HepG2 (cell line): ENCODE results near the gene PTPN3. TPM values are rescaled to one million over a fixed set of nuclear protein-coding genes. Genes with fewer than 3 reads are reported as not detected.
A peak's percentile ranks its signal among the peaks of the same experiment; 100 is the strongest.

Experiments used
- ASH2L ChIP-seq: fragments of 300-600, 200-600 bp; sonication (generic); IDR thresholded peaks from 2 replicates; pipeline ENCODE4 v1.7.0; 2017; ENCODE audit warnings: low read depth, mild to moderate bottlenecking, moderate library complexity, mixed read lengths, low read length; ENCODE audit not compliant: insufficient read length
- BRCA1 ChIP-seq: sonication (generic); formaldehyde crosslinking; IDR thresholded peaks from 2 replicates; pipeline ENCODE4 v1.4.0; 2020; ENCODE audit warnings: missing genetic modification reagents
- FOXO1 ChIP-seq: sonication (generic); formaldehyde crosslinking; IDR thresholded peaks from 2 replicates; pipeline ENCODE4 v1.4.0; 2020; ENCODE audit warnings: missing genetic modification reagents
- IKZF1 ChIP-seq: fragments of 450-650 bp; IDR thresholded peaks from 2 replicates; pipeline ENCODE4 v1.7.1; 2016
- KAT2B ChIP-seq: fragments of 150-350 bp; IDR thresholded peaks from 2 replicates; pipeline ENCODE4 v1.6.1; 2014; ENCODE audit warnings: low read depth, low read length, borderline replicate concordance
- KLF11 ChIP-seq: IDR thresholded peaks from 2 replicates; pipeline ENCODE4 v1.6.1; 2016; ENCODE audit warnings: missing compliant biosample characterization
- MAFG ChIP-seq: sonication (generic); formaldehyde crosslinking; IDR thresholded peaks from 2 replicates; pipeline ENCODE4 v1.5.1; 2020; ENCODE audit warnings: mild to moderate bottlenecking, missing genetic modification reagents
- MATR3 ChIP-seq: sonication (generic); formaldehyde crosslinking; IDR thresholded peaks from 2 replicates; pipeline ENCODE4 v1.4.0; 2020; ENCODE audit warnings: missing genetic modification reagents
- MTA1 ChIP-seq: sonication (generic); formaldehyde crosslinking; IDR thresholded peaks from 2 replicates; pipeline ENCODE4 v1.4.0; 2020; ENCODE audit warnings: missing genetic modification reagents, mild to moderate bottlenecking, borderline replicate concordance
- MYC ChIP-seq: sonication (generic); formaldehyde crosslinking; IDR thresholded peaks from 2 replicates; pipeline ENCODE4 v1.9.0; 2021; ENCODE audit warnings: missing genetic modification reagents, borderline replicate concordance
- NONO ChIP-seq, 2 experiments: fragments of 450-650 bp in 1 of 2; sonication (generic) in 1 of 2; formaldehyde crosslinking in 1 of 2; IDR thresholded peaks in 1 of 2; conservative IDR thresholded peaks in 1 of 2; 2 replicates each; pipeline versions ENCODE4 v1.6.1 to v1.8.0; 2017 to 2022; ENCODE audit warnings: mild to moderate bottlenecking in 1 of 2, missing genetic modification reagents in 1 of 2, moderate library complexity in 1 of 2
- PCBP2 ChIP-seq: fragments of 200-400 bp; formaldehyde crosslinking; optimal IDR thresholded peaks from 2 replicates; pipeline ENCODE3; 2018; ENCODE audit warnings: low read length, low read depth; ENCODE audit not compliant: poor library complexity, severe bottlenecking
- SIN3B ChIP-seq: fragments of 150-350 bp; IDR thresholded peaks from 2 replicates; pipeline ENCODE4 v1.6.1; 2014; ENCODE audit warnings: low read length
- TGIF2 ChIP-seq: IDR thresholded peaks from 2 replicates; pipeline ENCODE4 v1.6.1; 2016; ENCODE audit warnings: control low read depth, missing compliant biosample characterization
- ZBTB8A ChIP-seq: sonication (generic); formaldehyde crosslinking; IDR thresholded peaks from 2 replicates; pipeline ENCODE4 v1.4.0; 2020; ENCODE audit warnings: mild to moderate bottlenecking, low read depth, missing genetic modification reagents, borderline replicate concordance
- ZNF136 ChIP-seq: sonication (generic); formaldehyde crosslinking; IDR thresholded peaks from 2 replicates; pipeline ENCODE4 v1.8.1; 2022; ENCODE audit warnings: low read depth, mild to moderate bottlenecking, moderate library complexity, missing genetic modification reagents
- ZNF333 ChIP-seq: sonication (generic); formaldehyde crosslinking; IDR thresholded peaks from 2 replicates; pipeline ENCODE4 v1.4.0; 2020; ENCODE audit warnings: mild to moderate bottlenecking, missing genetic modification reagents, borderline replicate concordance
- ZNF577 ChIP-seq: sonication (generic); formaldehyde crosslinking; IDR thresholded peaks from 2 replicates; pipeline ENCODE4 v1.4.0; 2020; ENCODE audit warnings: mild to moderate bottlenecking, low read depth, missing genetic modification reagents, borderline replicate concordance
- polyA plus RNA-seq, 8 experiments: library from polyadenylated mRNA; depleted of rRNA in 3 of 8; stranded (reverse) in 7 of 8; unstranded in 1 of 8; fragments of >200 nt; fragmentation: Illumina TruSeq in 4 of 8; extraction: Trizol in 4 of 8; gene quantifications; 2 replicates each; pipeline versions ENCODE4 v1.2.1 to v1.2.3, GENCODE V29; 2011 to 2016; ENCODE audit warnings: low read depth in 4 of 8, missing spikeins in 1 of 8, mixed read lengths in 1 of 8; ENCODE audit not compliant: insufficient read depth in 1 of 8
- total RNA-seq, 5 experiments: library from RNA; depleted of rRNA; stranded (reverse); fragments of >200 nt; fragmentation: Illumina TruSeq; extraction: Trizol; gene quantifications; 2 replicates each; pipeline ENCODE4 v1.2.3, GENCODE V29; 2016; ENCODE audit warnings: low read depth in 1 of 5
- TF ChIP-seq, protein P1 (sequence below): sonication (generic); formaldehyde crosslinking; IDR thresholded peaks from 2 replicates; pipeline ENCODE4 v1.4.0; 2020; ENCODE audit warnings: missing genetic modification reagents
- TF ChIP-seq, protein P2 (sequence below): sonication (generic); formaldehyde crosslinking; IDR thresholded peaks from 2 replicates; pipeline ENCODE4 v1.5.1; 2020; ENCODE audit warnings: mild to moderate bottlenecking, missing genetic modification reagents

The PTPN3 gene
- total and polyA plus RNA-seq, 2 of the 13 experiments (the other 11 are each of a cell fraction or from before 2014, with no cell fraction given): 5.6 to 20.5 TPM

DNA sequence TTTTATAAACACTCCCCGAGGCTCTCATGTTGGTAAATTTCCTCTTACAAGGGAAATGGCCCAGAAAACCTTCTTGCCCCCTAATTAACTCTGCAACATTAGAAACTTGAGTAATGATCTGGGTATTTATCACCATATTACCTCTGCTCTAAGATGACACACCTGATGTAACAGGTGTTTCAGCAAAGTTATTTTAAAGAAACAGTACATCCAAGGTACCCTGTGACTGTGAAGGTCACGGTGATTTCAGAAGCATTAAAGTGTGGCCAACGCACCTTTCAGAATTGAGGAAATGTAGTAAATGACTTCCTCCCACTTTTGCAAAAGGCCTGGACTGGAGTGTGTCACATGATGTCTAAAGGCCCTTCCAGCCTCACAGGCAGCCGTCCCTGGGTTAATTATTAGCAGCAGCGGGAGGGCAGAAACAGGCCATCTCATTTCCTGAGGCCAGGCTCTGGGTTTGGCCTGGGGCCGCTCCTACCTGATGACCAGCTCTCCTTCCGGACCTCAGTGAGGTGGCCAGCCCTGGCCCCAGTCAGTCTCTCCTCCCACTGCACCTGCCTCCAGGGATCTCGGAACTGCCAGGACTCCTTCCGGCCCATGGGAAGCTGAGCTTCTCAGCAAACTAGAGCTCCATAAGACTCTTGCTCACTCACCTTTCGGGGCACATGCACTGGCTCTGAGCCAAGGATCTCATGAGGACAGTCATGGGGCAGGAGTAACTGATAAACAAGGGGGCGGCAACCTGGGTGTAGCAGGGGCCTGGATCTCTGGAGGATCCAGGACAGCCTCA is 20.7 kb downstream of the PTPN3 start (continued):
- TF ChIP-seq, protein P1, sequence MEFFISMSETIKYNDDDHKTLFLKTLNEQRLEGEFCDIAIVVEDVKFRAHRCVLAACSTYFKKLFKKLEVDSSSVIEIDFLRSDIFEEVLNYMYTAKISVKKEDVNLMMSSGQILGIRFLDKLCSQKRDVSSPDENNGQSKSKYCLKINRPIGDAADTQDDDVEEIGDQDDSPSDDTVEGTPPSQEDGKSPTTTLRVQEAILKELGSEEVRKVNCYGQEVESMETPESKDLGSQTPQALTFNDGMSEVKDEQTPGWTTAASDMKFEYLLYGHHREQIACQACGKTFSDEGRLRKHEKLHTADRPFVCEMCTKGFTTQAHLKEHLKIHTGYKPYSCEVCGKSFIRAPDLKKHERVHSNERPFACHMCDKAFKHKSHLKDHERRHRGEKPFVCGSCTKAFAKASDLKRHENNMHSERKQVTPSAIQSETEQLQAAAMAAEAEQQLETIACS (CRISPR knock-in tag): no peak
- TF ChIP-seq ASH2L: peak; percentile 67
- TF ChIP-seq IKZF1: no peak
- TF ChIP-seq FOXO1 (CRISPR knock-in tag): peak; percentile 56
- no peak for TF ChIP-seq PCBP2
- TF ChIP-seq ZBTB8A (CRISPR knock-in tag): no peak
- no peak for TF ChIP-seq ZNF577 (CRISPR knock-in tag)
- TF ChIP-seq TGIF2 (CRISPR knock-in tag): peak; percentile 66; the same call in 1 of the 2 replicates
- no peak for TF ChIP-seq MATR3 (CRISPR knock-in tag)
- TF ChIP-seq KAT2B: no peak
- peak; percentile 82; the same call in 1 of the 2 replicates for TF ChIP-seq ZNF136
- no peak for TF ChIP-seq MAFG (CRISPR knock-in tag)
- TF ChIP-seq NONO (IDR thresholded peaks at IDR 0.05): no peak
- 0 out of 2 replicates have a peak, but pooled peaks have one; percentile 61 for TF ChIP-seq NONO (CRISPR knock-in tag; conservative IDR thresholded peaks at IDR 0.05)
- peak; percentile 80; the same call in 1 of the 2 replicates for TF ChIP-seq MTA1
- no peak for TF ChIP-seq SIN3B
- TF ChIP-seq MYC: peak; percentile 78; the same call in 1 of the 2 replicates
- no peak for TF ChIP-seq ZNF333 (CRISPR knock-in tag)
- TF ChIP-seq BRCA1 (CRISPR knock-in tag): peak; percentile 77; the same call in 1 of the 2 replicates
- no peak for TF ChIP-seq KLF11 (CRISPR knock-in tag)
- TF ChIP-seq, protein P2, sequence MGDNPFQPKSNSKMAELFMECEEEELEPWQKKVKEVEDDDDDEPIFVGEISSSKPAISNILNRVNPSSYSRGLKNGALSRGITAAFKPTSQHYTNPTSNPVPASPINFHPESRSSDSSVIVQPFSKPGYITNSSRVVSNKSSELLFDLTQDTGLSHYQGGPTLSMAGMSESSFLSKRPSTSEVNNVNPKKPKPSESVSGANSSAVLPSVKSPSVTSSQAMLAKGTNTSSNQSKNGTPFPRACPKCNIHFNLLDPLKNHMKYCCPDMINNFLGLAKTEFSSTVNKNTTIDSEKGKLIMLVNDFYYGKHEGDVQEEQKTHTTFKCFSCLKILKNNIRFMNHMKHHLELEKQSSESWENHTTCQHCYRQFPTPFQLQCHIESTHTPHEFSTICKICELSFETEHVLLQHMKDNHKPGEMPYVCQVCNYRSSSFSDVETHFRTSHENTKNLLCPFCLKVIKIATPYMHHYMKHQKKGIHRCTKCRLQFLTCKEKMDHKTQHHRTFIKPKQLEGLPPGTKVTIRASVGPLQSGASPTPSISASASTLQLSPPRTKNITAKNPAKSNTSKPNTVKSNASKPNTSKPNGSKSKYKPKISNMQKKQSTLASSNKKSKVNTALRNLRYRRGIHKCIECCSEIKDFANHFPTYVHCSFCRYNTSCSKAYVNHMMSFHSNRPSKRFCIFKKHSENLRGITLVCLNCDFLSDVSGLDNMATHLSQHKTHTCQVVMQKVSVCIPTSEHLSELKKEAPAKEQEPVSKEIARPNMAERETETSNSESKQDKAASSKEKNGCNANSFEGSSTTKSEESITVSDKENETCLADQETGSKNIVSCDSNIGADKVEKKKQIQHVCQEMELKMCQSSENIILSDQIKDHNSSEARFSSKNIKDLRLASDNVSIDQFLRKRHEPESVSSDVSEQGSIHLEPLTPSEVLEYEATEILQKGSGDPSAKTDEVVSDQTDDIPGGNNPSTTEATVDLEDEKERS (CRISPR knock-in tag): peak; percentile 71; the same call in 1 of the 2 replicates
